T47D (cell line): ENCODE data around the gene OSBPL6.
"Not testable (repeated sequence)": the region's sequence is repeated elsewhere in the genome, so short reads cannot be mapped to it uniquely, and the experiment has no call there.

ENCODE experiments used
- DNase-seq, 2 experiments: peaks; one replicate each; pipeline versions ENCODE4 v3.0.0 to v3.0.0-alpha.2; 2011 to 2012; ENCODE audit warnings: low read depth in 1 of 2, low spot score in 1 of 2
- JUND ChIP-seq: IDR thresholded peaks from 2 replicates; pipeline ENCODE4 v1.6.1; 2012; ENCODE audit warnings: low read depth
- in situ Hi-C: cut with HindIII; loops from 2 replicates; pipeline ENCODE4 v1.10.0; 2016; ENCODE audit warnings: low sequenced_read_pairs, low pct_unique_long_range_greater_than_20kb

The OSBPL6 gene

DNA sequence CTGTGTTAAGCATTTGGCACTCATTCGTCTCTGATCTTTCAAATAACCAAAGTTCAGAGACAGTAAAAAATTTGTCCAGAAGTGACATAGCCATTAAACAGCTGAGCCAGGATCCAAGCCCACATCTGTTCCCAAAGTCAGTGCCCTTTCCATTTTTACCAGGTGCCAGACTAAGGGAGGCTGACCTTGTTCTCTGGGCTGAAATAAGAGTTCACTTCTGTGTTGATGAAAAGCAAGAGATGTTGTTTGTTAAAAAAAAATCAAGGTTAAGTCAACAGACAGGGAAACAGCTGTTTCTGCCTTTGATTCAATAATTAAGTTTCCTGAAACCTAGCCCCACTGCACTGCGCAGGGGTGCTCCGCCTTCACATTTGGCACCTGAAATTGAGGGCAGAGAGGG, 139.5 kb downstream of the OSBPL6 start:
- in situ Hi-C loops = no loop called here
- TF ChIP-seq JUND = no peak
- no peak for DNase-seq

- in situ Hi-C loops = no loop called here
- no peak for DNase-seq
- no peak for TF ChIP-seq JUND
Observed at GRCh38 chr2:178335230-178335629, 140.9 kb downstream of the OSBPL6 start.

GRCh38 chr2:178344121-178344520, 149.8 kb downstream of the OSBPL6 start:
- no peak for TF ChIP-seq JUND
- in situ Hi-C loops = no loop called here
- no peak for DNase-seq

- no peak for TF ChIP-seq JUND
- in situ Hi-C loops = no loop called here
- no peak for DNase-seq
Observed at GRCh38 chr2:178345951-178346350, 151.6 kb downstream of the OSBPL6 start.

- DNase-seq = no peak
- in situ Hi-C loops = no loop called here
Observed at GRCh38 chr2:178350051-178350450, 155.7 kb downstream of the OSBPL6 start.

GRCh38 chr2:178357704-178358103, 163.4 kb downstream of the OSBPL6 start:
- in situ Hi-C loops, DNase-seq: not testable (repeated sequence)

More at GRCh38 chr2:178350051-178350450, 155.7 kb downstream of the OSBPL6 start:
- TF ChIP-seq JUND = no peak

DNA sequence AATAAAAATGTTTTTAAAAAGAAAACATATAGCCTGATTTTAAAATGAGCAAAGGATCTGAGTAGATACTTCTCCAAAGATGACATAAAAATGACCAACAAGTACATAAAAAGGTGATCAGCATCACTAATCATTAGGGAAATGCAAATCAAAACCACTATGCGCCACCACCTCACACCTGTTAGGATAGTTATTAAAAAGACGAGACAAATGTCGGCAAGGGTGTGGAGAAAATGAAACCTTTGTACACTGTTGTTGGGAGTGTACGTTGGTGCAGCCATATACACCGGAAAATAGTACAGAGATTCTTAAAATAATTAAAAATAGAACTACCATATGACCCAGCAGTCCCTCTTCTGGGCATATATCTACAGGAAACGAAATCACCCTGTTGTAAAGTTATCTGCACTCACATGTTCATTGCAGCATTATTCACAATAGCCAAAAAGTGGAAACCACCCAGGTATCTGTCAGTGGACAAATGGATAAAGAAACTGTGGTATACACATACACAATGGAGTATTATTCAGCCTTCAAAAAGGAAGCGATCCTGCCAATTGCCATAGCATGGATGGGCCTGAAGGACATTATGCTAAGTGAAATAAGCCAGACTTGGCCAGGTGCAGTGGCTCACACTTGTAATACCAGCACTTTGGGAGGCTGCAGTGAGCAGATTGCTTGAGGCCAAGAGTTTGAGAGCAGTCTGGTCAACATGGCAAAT, 165.0 kb downstream of the OSBPL6 start:
- TF ChIP-seq JUND = no peak

GRCh38 chr2:178361588-178361987, 167.3 kb downstream of the OSBPL6 start:
- DNase-seq = no peak
- TF ChIP-seq JUND = no peak
- in situ Hi-C loops = no loop called here

More for the DNA sequence above, 165.0 kb downstream of the OSBPL6 start:
- DNase-seq = no peak
- in situ Hi-C loops = no loop called here

- no peak for DNase-seq
- in situ Hi-C loops = no loop called here
- TF ChIP-seq JUND = no peak
Observed at GRCh38 chr2:178363252-178363651, 168.9 kb downstream of the OSBPL6 start.

GRCh38 chr2:178365116-178365515, 170.8 kb downstream of the OSBPL6 start:
- TF ChIP-seq JUND = no peak
- in situ Hi-C loops = no loop called here
- DNase-seq = no peak

DNA sequence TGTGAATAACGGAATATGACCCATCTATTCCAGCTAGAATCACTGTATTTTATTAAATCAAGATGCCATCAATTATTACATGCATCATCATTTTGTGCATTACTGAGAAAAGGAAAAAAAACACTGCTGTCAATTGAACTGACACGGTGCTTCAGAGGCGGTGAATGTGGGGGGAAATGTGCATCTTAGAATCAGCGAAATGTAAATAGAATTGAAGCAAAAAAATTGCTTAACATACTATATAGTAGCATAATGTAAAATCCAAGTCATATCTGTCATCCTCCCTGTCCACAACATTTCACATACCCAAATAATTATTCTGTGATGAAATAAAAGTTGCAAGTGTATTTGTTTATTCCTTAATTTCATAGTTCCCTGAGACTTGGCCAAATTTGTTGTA, 172.1 kb downstream of the OSBPL6 start:
- no peak for DNase-seq
- in situ Hi-C loops = no loop called here
- TF ChIP-seq JUND = no peak

DNA sequence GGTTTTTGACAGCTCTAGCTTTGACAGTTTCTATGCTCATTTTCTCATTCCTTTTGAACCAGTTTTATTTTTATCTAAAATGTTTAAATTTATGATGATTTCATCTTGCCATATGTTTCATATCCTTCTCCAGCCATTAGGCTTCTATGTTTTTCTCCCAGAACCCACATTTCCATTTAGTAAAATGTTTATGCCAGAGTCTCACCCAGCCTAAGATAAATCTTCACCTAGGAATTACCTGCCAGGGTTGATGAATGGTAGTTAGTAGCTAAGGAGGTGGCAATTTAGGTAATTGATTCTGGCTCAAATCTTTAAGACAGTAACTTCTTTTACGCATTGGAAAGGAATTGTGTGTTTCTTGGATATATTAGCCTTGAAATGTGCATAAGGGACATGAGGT, 173.0 kb downstream of the OSBPL6 start:
- no peak for TF ChIP-seq JUND
- in situ Hi-C loops = no loop called here
- DNase-seq = no peak

DNA sequence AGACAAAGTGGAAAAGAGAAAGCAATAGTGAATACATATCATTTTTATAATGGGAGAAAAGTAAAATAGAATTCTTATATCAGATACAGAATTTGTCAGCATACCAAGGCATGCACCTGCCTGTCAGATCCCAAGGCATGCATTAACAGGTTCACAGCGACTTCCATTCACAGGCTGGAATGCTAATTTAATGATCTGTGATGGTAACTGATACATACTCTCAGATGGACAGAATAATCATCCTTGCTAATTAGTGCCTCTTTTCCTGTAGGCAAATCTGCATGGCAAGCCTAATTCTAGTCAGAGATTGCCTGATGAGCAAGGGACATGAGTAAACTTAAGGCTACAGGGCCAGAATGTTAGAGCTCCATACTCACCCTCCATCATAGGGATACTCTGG, 180.6 kb downstream of the OSBPL6 start:
- DNase-seq = no peak
- in situ Hi-C loops = no loop called here

GRCh38 chr2:178377046-178377445, 182.7 kb downstream of the OSBPL6 start:
- no peak for TF ChIP-seq JUND
- in situ Hi-C loops = no loop called here

More for the DNA sequence above, 180.6 kb downstream of the OSBPL6 start:
- TF ChIP-seq JUND = no peak

More at GRCh38 chr2:178377046-178377445, 182.7 kb downstream of the OSBPL6 start:
- no peak for DNase-seq
